Measurements from ENCODE around the gene SNAI3. TPM values are rescaled to one million over a fixed set of nuclear protein-coding genes. Genes with fewer than 3 reads are reported as not detected.

Gene SNAI3
- total and polyA plus RNA-seq, 9 of the 15 experiments (the other 6 are each of a cell fraction or from before 2014, with no cell fraction given), result 0.04 to 4.1 (median 0.80) TPM; not detected in 1

DNA sequence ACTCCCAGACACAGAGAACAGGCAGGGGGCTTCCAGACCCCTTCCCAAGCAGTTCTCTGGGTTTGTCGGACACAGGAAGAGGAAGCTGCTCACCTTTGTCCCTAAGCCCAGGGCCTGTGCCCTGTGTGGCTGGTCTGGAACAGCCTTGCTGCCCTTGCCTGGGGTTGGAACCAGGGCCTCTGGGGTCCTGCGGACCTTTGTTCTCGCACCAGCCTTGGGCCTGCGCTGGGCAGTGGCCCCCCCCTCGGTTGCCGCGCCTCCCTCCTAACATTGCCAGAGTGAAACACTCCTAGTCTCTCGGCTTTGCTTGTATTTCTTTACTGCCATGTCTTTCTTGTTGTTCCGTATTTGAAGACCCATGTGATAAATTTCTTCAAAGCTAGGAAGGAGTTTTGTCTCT is 56.5 kb downstream of the SNAI3 start:
- Histone ChIP-seq H4K20me1 (replicated peaks; ENCODE audit: control insufficient read depth, insufficient read depth, low read length) (peaks cover 6% of the 10 kb centered on the region; the same call in 1 of the 2 replicates), H3K27me3 (ENCODE audit: control insufficient read depth in 2 of 2, insufficient read depth in 2 of 2, low read length in 2 of 2) (no peaks in the 10 kb centered on the region), H3K4me2 (ENCODE audit: insufficient read depth, low read length) (no peak overlapping the region), H3K9me3 (replicated peaks; ENCODE audit: control insufficient read depth, insufficient read depth, low read depth, low read length) (no peaks in the 10 kb centered on the region), H3K9me1 (ENCODE audit: control insufficient read depth, insufficient read depth, low read length) (no peaks in the 10 kb centered on the region), H3K4me3 (no peak overlapping the region), H3K9ac (ENCODE audit: insufficient read depth in 1 of 2, low read depth in 2 of 2, low read length in 2 of 2) (peak overlapping the region in 1 of 2 experiments; percentile 73; a peak in 2 of 4 replicates), H3K4me1 (replicated peaks in 1 of 2; ENCODE audit: control insufficient read depth in 2 of 2, insufficient read depth in 2 of 2, low read length in 2 of 2) (peaks cover 19 to 59% of the 10 kb centered on the region in 2 experiments), H3K36me3 (ENCODE audit: control insufficient read depth, insufficient read depth, low read length) (peaks cover 82% of the 10 kb centered on the region), H3K79me2 (ENCODE audit: control insufficient read depth, insufficient read depth, low read length) (no peaks in the 10 kb centered on the region), H3K27ac (ENCODE audit: extremely low read depth, low read depth, low read length) (no peak overlapping the region), H2AFZ (ENCODE audit: low read depth, low read length) (no peak overlapping the region)
- FAIRE-seq, result no peak
- intact Hi-C loops (cut with micrococcal nuclease) (loop anchor here (5.0 kb wide), 1 partner anchor 57 kb away; the partner anchor contains the start of gene SNAI3), in situ Hi-C loops (cut with MboI) (no loop called here)
- no peak for ATAC-seq
- no peak for DNase-seq (ENCODE audit: extremely low read depth in 1 of 4, low spot score in 3 of 4)
- WGBS (ENCODE audit: insufficient coverage, low coverage, missing lambda C conversion rate), result 82% methylated on average over 9 of the region's 9 CpGs
- no TSS peak for BruUV-seq (replicated peaks)
- ChIA-PET CTCF (ENCODE audit: low intra/inter-chr PET ratio) (no interaction called here), POLR2A (interaction anchor here (0.6 to 2.3 kb wide), 2 partner anchors 9 to 14 kb away, joined by 3 to 12 read pairs; partner anchors contain the start of gene IL17C)
- no peak for TF ChIP-seq DACH1 (IDR thresholded peaks at IDR 0.05; ENCODE audit: partially characterized antibody)
- no peak for TF ChIP-seq ELK3 (CRISPR knock-in tag; IDR thresholded peaks at IDR 0.05)
- TF ChIP-seq, protein P1, sequence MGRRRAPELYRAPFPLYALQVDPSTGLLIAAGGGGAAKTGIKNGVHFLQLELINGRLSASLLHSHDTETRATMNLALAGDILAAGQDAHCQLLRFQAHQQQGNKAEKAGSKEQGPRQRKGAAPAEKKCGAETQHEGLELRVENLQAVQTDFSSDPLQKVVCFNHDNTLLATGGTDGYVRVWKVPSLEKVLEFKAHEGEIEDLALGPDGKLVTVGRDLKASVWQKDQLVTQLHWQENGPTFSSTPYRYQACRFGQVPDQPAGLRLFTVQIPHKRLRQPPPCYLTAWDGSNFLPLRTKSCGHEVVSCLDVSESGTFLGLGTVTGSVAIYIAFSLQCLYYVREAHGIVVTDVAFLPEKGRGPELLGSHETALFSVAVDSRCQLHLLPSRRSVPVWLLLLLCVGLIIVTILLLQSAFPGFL (CRISPR knock-in tag; IDR thresholded peaks at IDR 0.05), result no peak
- no peak for TF ChIP-seq EWSR1 (IDR thresholded peaks at IDR 0.05; ENCODE audit: borderline replicate concordance, low read depth, partially characterized antibody)
- TF ChIP-seq, protein P2, sequence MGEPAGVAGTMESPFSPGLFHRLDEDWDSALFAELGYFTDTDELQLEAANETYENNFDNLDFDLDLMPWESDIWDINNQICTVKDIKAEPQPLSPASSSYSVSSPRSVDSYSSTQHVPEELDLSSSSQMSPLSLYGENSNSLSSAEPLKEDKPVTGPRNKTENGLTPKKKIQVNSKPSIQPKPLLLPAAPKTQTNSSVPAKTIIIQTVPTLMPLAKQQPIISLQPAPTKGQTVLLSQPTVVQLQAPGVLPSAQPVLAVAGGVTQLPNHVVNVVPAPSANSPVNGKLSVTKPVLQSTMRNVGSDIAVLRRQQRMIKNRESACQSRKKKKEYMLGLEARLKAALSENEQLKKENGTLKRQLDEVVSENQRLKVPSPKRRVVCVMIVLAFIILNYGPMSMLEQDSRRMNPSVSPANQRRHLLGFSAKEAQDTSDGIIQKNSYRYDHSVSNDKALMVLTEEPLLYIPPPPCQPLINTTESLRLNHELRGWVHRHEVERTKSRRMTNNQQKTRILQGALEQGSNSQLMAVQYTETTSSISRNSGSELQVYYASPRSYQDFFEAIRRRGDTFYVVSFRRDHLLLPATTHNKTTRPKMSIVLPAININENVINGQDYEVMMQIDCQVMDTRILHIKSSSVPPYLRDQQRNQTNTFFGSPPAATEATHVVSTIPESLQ (CRISPR knock-in tag; IDR thresholded peaks at IDR 0.05), result no peak
- no peak for TF ChIP-seq SMAD3 (CRISPR knock-in tag; conservative IDR thresholded peaks at IDR 0.05)
- TF ChIP-seq ZNF431 (CRISPR knock-in tag; IDR thresholded peaks at IDR 0.05), result no peak
- TF ChIP-seq, protein P3, sequence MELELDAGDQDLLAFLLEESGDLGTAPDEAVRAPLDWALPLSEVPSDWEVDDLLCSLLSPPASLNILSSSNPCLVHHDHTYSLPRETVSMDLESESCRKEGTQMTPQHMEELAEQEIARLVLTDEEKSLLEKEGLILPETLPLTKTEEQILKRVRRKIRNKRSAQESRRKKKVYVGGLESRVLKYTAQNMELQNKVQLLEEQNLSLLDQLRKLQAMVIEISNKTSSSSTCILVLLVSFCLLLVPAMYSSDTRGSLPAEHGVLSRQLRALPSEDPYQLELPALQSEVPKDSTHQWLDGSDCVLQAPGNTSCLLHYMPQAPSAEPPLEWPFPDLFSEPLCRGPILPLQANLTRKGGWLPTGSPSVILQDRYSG (tag; conservative IDR thresholded peaks at IDR 0.05; ENCODE audit: low read depth), result no peak
- no peak for TF ChIP-seq ZNF324 (CRISPR knock-in tag; IDR thresholded peaks at IDR 0.05)
- TF ChIP-seq XRCC5 (IDR thresholded peaks at IDR 0.05; ENCODE audit: low read depth, low read length), result no peak

All from K562 (cell line).